ENCODE results near the gene ATP11A.
"Not testable (repeated sequence)": the region's sequence is repeated elsewhere in the genome, so short reads cannot be mapped to it uniquely, and the experiment has no call there.

GRCh38 chr13:112863356-112863755 is 173.5 kb downstream of the ATP11A start:
- TF ChIP-seq EZH2 (IDR thresholded peaks at IDR 0.05; ENCODE audit: borderline replicate concordance, control insufficient read depth, low read depth, low read length); MYC (IDR thresholded peaks at IDR 0.05; ENCODE audit: insufficient read depth, insufficient read length, insufficient replicate concordance, low read length, severe bottlenecking); PRDM15 (CRISPR knock-in tag; IDR thresholded peaks at IDR 0.05); TCF3 (IDR thresholded peaks at IDR 0.05; ENCODE audit: borderline replicate concordance, insufficient read depth, low read depth, low read length); CTCF (IDR thresholded peaks at IDR 0.05 in 2 of 3, conservative IDR thresholded peaks at IDR 0.05 in 1 of 3; ENCODE audit: control insufficient read depth in 2 of 3, extremely low read depth in 1 of 3, insufficient read depth in 1 of 3, low read depth in 3 of 3, low read length in 3 of 3); BHLHE40 (IDR thresholded peaks at IDR 0.05; ENCODE audit: borderline replicate concordance in 1 of 2, low read depth in 2 of 2, low read length in 1 of 2); NRF1 (conservative IDR thresholded peaks at IDR 0.05; ENCODE audit: low read depth, low read length); ZSCAN29 (IDR thresholded peaks at IDR 0.05): not testable (repeated sequence)

Data from GM12878 (cell line).